Glomerular visceral epithelial cell (primary cell): ENCODE measurements around the gene ATP5MG.
"Not testable (repeated sequence)": the region's sequence is repeated elsewhere in the genome, so short reads cannot be mapped to it uniquely, and the experiment has no call there.

Experiments used
- DNase-seq: peaks from one replicate; pipeline ENCODE4 v3.0.0-alpha.2; 2016; ENCODE audit errors: extremely low spot score

ATP5MG gene

DNA sequence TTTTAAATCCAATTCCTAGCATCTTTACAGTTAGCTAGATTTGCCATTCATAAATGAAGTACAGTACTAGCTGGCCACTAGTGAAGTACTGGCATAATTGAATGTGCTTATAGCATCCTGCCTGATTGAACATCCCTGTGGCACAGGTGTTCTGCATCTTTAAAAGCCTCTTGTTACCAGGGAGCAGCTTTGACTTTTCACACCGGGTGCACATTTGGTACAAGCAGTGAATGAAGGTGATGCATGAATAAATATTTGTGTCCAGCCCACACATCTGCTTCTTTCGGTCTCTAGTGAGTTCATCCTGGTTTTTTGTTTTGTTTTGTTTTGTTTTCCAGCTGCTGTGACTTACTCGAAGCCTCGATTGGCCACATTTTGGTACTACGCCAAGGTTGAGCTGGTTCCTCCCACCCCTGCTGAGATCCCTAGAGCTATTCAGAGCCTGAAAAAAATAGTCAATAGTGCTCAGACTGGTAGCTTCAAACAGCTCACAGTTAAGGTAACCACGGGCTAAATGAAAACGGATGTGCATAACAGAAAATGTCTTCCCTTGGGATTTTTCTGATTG is 5.3 kb downstream of the ATP5MG start:
- DNase-seq: no peak

DNA sequence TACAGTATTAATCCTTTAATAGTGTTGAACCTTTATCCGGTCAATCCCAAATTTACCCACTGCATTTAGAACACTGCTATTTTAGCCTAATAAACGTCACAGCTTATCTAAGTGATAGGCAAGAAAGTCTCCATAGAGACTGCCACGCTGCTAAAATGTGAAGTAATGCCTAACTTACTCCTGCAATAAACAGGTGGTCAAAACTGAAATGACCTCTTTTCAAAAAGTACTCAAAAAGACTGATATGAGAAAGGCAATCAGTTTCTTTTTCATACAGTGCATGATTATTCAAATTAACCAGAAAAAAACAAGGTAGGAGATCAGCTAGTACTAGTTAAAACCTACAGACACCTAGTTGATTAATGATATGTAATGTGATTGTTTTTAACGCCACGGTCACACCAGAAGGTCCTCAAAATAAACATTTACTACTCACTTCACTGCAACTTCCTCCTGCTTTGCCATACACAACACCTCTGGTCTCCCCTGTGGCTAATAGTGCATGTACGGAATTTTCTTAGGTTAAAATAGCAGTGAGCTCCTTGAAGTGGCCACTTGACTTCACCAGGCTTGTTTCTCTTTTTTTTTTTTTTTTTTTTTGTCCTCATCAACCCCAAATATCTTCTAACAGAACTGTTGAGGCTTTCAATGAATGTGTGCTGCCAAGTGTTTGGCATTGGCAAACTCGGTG is 8.8 kb downstream of the ATP5MG start:
- DNase-seq: no peak

DNA sequence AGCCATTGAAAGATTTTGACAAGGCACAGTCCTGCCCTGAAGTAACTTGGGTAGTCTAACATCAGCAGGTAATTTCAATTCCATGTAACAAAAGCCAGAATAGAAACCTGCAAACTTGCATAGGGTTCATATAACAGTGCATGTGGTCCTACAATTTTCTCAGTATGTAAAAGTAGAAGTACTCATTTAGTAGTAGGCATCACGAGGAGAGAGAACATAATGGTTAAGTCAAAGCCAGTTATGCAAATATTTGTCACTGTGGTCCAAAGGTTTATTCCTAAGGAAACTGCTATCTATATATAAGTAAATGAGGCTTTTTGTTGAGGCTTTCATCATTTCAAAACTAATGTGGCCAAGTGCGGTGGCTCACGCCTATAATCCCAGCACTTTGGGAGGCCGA is 10.1 kb downstream of the ATP5MG start:
- DNase-seq: no peak

DNA sequence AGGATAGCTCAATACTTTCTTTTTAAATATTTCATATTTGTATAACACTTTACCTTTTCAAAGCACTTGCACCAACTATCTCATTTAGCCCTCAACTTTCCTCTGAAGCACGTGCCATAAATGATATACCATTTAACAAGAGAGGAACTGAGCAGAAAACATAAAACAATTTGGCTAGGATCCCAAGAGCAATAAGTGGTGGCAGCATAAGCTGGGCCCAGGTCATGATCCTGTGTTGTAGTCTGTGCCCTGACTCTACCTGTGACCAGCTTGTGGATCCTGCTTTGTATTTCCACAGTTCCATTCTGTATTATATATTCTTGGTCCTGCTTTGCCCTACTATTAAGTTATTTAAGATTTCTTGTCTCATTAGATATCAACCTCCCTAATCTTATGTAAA is 11.5 kb downstream of the ATP5MG start:
- DNase-seq: no peak

DNA sequence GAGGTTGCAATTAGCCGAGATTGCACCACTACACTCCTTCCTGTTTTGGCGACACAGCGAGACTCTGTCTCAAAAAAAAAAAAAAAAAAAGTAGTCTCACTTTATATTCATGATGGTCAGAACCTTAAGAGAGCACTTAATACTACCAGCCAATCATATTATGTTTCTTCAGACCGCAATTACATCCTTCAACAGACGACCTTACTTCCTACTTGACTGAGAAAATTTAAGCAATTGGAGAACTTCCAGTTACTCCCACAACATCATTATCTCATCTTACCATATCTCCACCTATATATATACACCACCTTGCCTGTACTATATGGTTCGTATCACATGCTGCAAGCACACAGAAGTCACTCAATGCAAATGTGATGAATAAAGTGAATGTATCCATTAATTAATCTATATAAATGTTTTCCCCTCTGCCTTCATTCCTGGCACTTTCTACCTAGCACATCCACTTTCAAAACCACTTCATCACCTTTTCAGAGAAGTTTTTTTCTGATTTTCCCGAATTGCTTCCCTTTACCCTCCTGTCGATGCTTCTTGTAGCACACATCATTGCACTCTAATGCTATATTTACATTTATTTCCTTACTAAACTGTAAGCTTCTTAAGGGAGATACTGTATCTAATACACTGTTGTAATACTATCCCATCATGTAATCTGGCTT is 13.8 kb downstream of the ATP5MG start:
- no peak for DNase-seq

DNA sequence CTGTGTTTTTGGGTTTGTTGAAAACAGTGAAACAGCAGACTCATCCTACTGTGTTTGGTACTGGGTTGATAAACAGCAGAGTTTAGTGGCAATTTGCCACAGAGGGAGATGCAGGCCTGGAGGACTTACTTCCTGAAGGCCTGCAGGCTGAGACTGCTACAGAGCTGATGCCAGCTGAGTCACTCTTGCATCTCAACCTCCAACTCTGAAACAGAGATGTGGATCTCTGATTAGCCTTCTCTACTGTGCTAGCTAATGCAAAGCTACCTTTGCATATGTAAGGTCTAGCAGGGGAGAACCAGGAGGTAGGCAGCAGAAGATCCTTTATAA is 14.3 kb downstream of the ATP5MG start:
- peak; percentile 81 for DNase-seq

DNA sequence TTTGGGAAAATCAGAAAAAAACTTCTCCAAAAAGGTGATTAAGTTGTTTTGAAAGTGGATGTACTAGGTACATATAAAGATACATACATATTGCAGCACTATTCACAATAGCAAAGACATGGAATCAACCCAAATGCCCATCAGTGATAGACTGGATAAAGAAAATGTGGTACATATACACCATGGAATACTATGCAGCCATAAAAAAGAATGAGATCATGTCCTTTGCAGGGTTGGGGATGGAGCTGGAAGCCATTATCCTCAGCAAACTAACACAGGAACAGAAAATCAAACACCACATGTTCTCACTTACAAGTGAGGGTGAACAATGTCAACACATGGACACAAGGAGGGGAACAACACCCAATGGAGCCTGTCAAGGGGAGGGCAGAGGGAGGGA is 15.5 kb downstream of the ATP5MG start:
- DNase-seq: not testable (repeated sequence)

DNA sequence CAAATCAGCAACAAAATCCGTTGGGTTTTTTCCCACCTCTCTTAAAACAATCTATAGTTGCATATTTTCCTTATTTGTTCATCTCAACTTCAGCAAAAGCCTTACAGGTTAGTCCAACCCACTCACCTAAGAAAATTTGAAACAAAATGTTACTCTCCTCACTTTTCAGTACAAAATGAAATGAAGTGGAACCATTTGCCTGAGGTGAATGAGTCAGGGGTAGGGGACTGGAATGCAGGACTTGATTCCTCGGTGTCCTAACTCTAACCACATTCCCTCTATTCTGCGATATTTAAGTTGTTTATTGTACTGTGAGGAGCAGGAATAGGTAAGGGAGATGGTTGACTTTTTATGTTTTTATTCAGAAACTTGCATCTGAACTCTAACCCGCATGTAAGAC is 16.4 kb downstream of the ATP5MG start:
- DNase-seq: peak; percentile 62

DNA sequence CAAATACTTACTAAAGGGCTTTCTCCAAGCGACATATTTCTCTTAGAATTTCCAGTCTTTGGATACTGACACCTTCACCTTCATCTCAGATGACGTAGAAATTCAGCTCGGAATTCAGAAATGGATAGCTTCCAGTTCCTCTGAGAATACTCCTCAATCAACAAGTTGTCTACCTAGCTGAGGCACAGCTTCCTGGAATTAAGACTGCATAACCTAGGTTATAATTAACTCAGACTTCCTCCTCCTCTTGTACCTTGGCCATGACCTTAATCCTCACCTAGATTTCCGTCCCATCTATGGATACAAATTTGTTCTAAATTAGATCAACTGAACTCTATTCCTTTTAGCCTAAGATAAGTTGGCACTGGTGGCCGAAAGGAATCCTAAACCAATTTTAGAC is 17.4 kb downstream of the ATP5MG start:
- no peak for DNase-seq

DNA sequence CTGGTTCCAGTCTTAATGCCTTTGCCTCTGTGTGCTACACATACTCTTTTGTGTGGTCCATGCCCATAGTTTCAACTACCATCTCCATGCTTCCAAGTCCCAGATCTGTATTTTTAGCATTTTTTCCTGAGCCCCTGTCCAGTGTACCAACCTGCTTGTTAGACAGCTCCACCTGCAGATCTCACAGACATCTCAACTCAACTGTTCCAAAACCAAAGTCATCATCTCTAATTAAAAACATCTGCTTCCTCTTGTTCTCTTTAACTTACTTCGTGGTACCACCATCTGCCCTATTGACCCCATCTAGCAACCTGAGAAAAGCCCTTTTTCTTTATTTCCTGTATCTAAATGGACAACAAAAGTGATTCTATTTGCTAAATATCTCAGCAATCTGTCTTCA is 26.3 kb downstream of the ATP5MG start:
- DNase-seq: no peak

DNA sequence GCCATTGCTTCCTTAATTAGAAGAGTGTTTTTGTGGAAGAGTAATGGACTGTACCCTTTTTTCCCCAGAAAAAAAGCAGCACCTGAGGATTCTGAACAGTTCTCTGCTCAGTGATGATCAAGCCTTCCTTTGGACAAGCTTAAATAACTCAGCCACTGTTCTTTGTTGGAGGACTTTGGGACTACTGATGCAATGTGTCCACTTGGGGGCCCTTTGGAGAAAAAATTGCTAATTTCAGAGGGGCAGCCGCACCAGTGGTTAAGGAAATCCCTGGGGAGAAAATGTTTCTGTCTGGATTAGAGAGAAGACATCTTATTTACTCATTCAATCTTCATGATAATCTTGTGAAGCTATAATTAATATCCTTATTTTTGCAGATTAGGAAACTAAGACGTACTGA is 29.6 kb downstream of the ATP5MG start:
- no peak for DNase-seq

DNA sequence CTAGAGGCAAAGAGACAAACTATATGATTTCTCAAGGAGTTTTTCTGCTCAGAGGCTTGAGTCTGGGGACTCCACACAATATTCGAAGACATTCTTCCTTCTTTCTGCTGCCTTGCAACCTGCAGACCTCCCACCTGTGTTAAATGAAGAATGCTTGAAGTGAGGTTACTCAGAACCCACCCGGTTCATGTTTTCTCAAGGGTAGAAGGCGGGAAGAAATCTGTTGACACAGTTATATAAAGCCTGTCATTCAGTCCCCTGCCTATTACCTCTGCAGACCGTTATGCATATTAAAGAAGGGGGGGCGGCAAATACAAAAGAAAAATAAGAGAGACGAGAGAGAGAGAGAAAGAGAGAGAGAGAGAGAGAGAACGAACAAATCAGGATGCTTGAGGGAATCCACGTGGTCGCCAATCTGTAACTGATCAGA is 32.7 kb downstream of the ATP5MG start:
- DNase-seq: no peak

DNA sequence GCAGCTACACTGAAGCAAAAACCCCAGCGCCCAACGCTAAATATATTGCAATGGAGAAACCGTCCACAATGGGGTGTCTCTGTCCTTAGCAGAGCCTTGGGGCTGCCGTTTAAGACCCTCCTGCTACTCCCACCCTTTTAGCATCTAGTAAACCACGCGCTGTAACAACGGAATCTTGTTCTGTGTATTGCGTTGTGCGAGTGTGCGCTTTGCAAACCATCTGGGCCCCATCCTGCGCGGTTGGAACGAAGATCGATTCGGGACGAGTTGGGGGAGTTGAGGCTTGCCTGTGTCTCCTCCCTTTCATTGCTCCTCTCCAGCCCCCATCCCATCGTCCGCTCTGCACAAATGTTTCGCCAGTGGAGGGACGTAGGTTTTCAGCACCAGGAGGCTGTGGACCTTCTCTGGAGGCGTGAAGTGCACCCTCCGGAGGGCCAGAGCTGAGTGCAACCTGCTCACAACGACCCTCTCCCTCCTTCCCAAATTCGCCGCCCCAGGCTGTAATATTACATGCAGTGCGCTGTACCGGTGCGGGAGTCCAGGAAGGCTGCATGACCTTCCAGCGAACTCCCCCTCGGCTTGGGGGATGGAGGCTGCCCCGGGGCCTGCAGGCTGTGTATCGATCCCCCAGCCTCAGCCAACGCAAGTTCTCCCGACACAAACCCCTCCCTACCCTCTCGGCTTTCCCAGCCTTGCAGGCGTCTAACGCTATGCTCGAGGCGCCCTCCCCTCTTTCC is 33.3 kb downstream of the ATP5MG start:
- peak; percentile 23 for DNase-seq

DNA sequence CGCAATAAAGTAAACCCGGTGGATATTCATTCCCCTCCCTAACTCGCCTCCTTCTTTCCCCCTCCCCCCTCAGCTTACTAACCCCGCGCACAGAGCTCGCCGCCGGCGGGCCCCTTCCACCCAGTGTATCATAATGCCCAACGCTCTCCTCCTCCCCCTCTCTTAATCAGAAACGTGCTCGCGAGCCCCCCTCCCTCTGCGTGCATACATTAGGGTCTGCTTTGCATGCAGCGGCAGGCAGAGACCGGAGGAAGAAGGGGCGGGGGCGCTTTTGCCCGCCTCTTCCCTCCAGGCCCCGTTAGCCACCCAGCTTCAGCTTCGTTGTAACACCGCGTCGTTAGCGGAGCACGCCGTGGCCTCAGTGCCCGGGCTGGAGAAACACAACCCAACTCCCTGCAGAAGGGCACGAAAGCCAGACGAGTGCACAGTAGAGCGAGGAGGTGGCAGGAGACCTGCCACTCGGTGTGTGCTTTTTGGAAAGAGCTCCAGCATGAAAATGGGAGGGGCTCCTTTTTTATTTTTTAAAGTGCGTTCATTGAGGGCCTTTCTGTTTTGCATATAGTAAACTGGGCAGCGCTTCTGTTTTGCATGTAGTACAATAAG is 34.0 kb downstream of the ATP5MG start:
- DNase-seq: peak; percentile 58

DNA sequence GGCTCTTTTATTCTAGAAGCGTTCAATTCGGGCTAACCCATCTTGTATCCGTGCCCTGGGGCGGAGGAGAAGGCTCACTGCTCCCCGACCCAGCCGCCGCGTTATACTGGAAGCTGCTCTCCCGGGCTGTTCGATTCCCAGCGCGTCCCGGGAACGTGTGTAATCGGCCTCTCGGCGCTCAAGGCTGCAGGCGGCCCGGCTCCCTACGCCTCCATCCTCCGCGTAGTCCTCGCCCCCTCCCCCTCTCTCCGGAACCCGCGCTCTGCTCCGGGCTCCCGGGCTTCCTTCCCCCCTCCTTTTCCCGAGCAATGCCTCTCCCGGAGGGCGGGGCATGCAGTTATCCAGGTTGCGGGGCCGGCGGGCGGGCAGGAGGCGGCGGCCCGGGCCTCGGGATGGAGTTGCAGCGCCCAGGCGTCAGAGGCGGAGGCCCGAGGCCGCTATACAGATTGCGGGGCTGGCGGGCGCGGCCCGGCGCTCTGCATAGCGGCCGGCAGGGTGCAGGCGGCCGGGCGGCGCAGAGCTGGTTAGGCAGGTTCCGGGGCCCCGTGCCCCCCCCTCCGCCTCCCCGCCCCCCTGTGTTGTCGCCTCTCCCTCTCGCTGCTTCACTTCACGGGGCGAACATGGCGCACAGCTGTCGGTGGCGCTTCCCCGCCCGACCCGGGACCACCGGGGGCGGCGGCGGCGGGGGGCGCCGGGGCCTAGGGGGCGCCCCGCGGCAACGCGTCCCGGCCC is 34.7 kb downstream of the ATP5MG start, which contains the start of gene KMT2A:
TSS of gene KMT2A (plus strand) at position 600 of the 732 bp plus-strand sequence. CDS start at position 621, 21 bp downstream.
- peak; percentile 98 for DNase-seq

DNA sequence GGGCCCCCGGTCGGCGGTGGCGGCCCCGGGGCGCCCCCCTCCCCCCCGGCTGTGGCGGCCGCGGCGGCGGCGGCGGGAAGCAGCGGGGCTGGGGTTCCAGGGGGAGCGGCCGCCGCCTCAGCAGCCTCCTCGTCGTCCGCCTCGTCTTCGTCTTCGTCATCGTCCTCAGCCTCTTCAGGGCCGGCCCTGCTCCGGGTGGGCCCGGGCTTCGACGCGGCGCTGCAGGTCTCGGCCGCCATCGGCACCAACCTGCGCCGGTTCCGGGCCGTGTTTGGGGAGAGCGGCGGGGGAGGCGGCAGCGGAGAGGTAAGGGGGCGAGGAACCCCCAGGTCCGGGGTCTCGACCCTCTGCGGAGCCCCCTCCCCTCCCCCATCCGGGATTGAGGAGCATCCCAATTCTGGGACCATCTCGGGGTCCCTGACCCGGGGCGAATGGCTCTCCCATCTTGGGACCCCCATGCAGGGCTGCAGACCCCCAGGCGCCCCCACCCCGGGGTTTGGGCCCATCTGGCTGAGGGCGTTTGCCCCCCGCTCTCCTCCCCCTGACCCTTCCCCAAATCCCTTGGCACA is 35.3 kb downstream of the ATP5MG start:
- peak; percentile 31 for DNase-seq

DNA sequence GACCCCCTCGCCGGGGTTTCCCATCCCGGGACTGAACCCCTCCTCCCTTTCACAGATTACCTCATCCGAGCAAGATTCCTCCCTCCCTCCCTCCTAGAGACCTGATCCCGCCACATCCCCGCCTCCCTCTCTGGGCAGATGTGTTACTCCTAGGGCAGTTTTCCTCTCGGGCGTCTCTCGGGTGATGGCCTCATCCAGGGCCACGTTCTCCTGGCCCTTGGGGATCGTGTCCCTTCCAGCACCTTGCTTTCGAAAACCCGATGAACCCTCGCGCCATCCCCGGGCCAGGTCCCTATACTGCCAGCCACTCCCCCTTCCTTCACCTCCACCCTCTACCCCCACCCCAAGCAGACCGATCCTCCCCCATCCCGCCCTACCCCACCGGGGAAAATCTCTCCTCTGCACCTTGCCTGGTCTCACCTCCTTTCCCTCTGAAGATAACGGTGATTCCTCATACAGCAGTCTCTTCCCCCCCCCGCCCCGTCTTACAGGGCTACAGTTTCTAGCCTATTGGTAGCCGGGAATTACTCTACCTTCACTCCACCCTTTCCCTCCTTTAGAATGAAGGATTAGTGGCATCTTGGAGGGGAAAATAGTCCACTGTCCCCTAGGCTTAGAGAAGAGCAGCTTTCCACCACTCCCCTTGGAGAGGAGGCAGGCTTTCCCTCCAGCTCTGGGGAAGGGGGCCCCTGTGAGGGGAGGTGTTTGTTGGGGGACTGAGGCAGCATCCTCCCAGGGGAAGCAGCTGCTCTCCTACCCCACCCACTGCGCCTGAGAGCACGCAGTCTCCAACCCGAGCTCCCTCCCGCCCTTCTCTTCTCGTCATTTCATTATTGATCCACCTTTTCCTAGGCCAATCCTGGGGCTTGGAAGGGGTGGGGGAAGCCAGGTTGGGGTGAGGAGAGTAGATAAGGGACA is 36.1 kb downstream of the ATP5MG start:
- peak; percentile 50 for DNase-seq

DNA sequence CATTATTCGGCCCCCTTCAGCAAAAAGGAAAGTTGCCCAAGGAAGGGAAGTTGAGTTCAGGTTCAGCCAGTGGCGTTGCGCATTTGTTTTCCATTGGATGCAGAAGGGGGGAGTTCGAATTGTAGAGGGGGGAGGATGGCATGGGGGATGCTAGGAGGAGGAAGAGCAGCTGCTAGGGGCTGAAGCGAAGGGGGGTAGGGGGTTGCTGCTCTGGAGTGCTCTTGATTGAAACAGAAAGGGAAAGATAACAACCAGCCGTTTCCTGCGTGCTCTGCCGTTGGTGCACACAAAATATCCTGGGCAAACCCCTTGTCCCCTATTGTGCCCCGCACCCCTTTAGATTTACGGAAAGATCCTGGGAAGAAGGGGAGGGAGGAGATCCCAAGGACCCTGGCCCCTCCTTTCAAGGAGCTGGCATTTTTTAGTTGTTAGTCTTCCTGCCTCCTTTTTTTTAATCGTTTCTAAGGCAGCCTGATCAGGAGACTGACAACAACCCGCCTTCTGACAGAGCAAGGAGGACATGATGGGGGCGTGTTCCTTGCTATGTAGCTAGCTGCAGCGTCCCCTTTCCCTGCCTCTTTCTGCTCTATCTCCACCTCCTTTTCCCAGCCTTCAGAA is 37.0 kb downstream of the ATP5MG start:
- DNase-seq: peak; percentile 68

DNA sequence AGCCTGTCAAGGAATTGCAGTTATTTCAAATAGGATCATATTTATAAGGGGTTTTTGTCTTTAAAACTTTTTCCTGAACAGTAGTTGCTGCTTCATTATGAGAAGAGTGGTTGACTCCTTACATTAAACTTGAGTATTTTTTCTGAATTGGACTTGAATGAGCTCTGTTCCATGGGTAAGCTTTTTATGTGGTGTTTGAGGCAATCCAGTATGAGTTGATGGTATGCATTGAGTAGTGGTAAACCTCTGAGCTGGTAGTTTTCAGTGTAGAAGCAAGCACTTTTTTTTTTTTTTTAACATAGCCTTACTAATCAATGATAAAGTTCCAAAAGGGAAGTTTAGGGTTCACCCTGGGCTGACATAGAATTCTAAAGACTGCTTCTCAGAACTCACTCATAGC is 38.2 kb downstream of the ATP5MG start:
- no peak for DNase-seq
